ENCODE measurements around the gene GRIK1.

DNA sequence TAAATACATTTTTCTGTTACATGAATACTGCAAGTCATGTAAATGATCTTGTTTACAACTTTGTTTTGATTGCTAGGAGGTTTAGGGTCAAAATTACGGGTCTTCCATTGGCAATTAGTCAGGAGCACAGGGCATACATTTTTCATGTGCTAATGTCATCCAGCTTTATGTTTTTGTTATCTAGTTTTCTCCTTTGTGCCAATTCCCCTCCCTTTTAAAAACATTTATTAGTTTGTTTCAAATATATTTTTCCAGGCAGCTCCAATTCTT, 280.9 kb downstream of the GRIK1 start:
- TF ChIP-seq, protein P1, sequence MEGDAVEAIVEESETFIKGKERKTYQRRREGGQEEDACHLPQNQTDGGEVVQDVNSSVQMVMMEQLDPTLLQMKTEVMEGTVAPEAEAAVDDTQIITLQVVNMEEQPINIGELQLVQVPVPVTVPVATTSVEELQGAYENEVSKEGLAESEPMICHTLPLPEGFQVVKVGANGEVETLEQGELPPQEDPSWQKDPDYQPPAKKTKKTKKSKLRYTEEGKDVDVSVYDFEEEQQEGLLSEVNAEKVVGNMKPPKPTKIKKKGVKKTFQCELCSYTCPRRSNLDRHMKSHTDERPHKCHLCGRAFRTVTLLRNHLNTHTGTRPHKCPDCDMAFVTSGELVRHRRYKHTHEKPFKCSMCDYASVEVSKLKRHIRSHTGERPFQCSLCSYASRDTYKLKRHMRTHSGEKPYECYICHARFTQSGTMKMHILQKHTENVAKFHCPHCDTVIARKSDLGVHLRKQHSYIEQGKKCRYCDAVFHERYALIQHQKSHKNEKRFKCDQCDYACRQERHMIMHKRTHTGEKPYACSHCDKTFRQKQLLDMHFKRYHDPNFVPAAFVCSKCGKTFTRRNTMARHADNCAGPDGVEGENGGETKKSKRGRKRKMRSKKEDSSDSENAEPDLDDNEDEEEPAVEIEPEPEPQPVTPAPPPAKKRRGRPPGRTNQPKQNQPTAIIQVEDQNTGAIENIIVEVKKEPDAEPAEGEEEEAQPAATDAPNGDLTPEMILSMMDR (IDR thresholded peaks at IDR 0.05) = no peak
- TF ChIP-seq POLR2AphosphoS5 (IDR thresholded peaks at IDR 0.05) = no peak
- TF ChIP-seq EP300 (IDR thresholded peaks at IDR 0.05) = no peak
- no peak for TF ChIP-seq POLR2A (IDR thresholded peaks at IDR 0.05)

Measured in suprapubic skin (tissue), 4 donors.